Fibroblast of lung (primary cell): ENCODE results near the gene SLC39A6. TPM values are rescaled to one million over a fixed set of nuclear protein-coding genes. Genes with fewer than 3 reads are reported as not detected.

Experiments
- DNase-seq, 2 donors: peaks; one replicate each; pipeline versions ENCODE4 v3.0.0 to v3.0.0-alpha.2; 2010; ENCODE audit warnings: low read depth in 2 of 2
- H2AFZ ChIP-seq: 2 replicates; pipeline ENCODE4 v1.5.1; 2012; ENCODE audit warnings: low read length, control low read depth, inconsistent platforms
- H3K27ac ChIP-seq: 2 replicates; pipeline ENCODE4 v1.5.1; 2011; ENCODE audit warnings: low read length, control low read depth; ENCODE audit not compliant: insufficient read depth
- H3K27me3 ChIP-seq: 2 replicates; pipeline ENCODE4 v1.5.1; 2011; ENCODE audit warnings: mild to moderate bottlenecking, low read length; ENCODE audit not compliant: control insufficient read depth, insufficient read depth
- H3K36me3 ChIP-seq: 2 replicates; pipeline ENCODE4 v1.5.1; 2011; ENCODE audit warnings: low read length; ENCODE audit not compliant: control insufficient read depth, insufficient read depth
- H3K4me1 ChIP-seq: 2 replicates; pipeline ENCODE4 v1.5.1; 2011; ENCODE audit warnings: low read length; ENCODE audit not compliant: control insufficient read depth, insufficient read depth; ENCODE audit errors: extremely low read depth
- H3K4me2 ChIP-seq: 2 replicates; pipeline ENCODE4 v1.5.1; 2011; ENCODE audit warnings: low read length, control low read depth; ENCODE audit not compliant: insufficient read depth; ENCODE audit errors: extremely low read depth
- H3K4me3 ChIP-seq, 4 experiments: fragments of 200-600 bp in 1 of 4; sonication (generic) in 1 of 4; replicated peaks in 1 of 4; 2 replicates each; pipeline ENCODE4 v1.5.1; 2011 to 2016; ENCODE audit warnings: low read length in 4 of 4, low read depth in 3 of 4, mild to moderate bottlenecking in 3 of 4, control low read depth in 2 of 4, inconsistent platforms in 1 of 4, mixed read lengths in 1 of 4; ENCODE audit not compliant: insufficient read depth in 1 of 4; ENCODE audit errors: control extremely low read depth in 1 of 4
- H3K79me2 ChIP-seq: 2 replicates; pipeline ENCODE4 v1.5.1; 2012; ENCODE audit warnings: mild to moderate bottlenecking, low read length, inconsistent platforms; ENCODE audit not compliant: control insufficient read depth, insufficient read depth
- H3K9ac ChIP-seq: 2 replicates; pipeline ENCODE4 v1.5.1; 2011; ENCODE audit warnings: mild to moderate bottlenecking, low read length, control low read depth; ENCODE audit not compliant: insufficient read depth
- H3K9me3 ChIP-seq: 2 replicates; pipeline ENCODE4 v1.5.1; 2012; ENCODE audit warnings: low read depth, low read length; ENCODE audit not compliant: control insufficient read depth, insufficient read depth
- H4K20me1 ChIP-seq: 2 replicates; pipeline ENCODE4 v1.5.1; 2011; ENCODE audit warnings: low read length; ENCODE audit not compliant: control insufficient read depth, insufficient read depth; ENCODE audit errors: extremely low read depth
- EZH2 ChIP-seq: IDR thresholded peaks from 2 replicates; pipeline ENCODE4 v1.5.1; 2012; ENCODE audit warnings: low read length, control low read depth, mild to moderate bottlenecking; ENCODE audit errors: missing control alignments
- polyA plus RNA-seq, 2 donors: library from polyadenylated mRNA; depleted of rRNA in 1 of 2; stranded (reverse) in 1 of 2; unstranded in 1 of 2; fragments of >200 nt; gene quantifications; 2 replicates each; pipeline ENCODE4 v1.2.1, GENCODE V29; 2011 to 2012; ENCODE audit warnings: missing spikeins in 1 of 2
- total RNA-seq: library from RNA; depleted of rRNA; stranded (reverse); fragments of >200 nt; gene quantifications from 2 replicates; pipeline ENCODE4 v1.2.1, GENCODE V29; 2014
- TF ChIP-seq, protein P1 (sequence below), 2 donors: IDR thresholded peaks in 1 of 2; conservative IDR thresholded peaks in 1 of 2; 1 replicate in 1 of 2; 2 replicates in 1 of 2; pipeline ENCODE4 v1.5.1; 2011 to 2012; ENCODE audit warnings: low read length in 2 of 2, control low read depth in 1 of 2, inconsistent platforms in 1 of 2, low read depth in 1 of 2, mild to moderate bottlenecking in 1 of 2

Gene SLC39A6
- total and polyA plus RNA-seq, 2 donors (not counting 1 experiment from before 2014, with no cell fraction given), result 118 to 164 TPM

DNA sequence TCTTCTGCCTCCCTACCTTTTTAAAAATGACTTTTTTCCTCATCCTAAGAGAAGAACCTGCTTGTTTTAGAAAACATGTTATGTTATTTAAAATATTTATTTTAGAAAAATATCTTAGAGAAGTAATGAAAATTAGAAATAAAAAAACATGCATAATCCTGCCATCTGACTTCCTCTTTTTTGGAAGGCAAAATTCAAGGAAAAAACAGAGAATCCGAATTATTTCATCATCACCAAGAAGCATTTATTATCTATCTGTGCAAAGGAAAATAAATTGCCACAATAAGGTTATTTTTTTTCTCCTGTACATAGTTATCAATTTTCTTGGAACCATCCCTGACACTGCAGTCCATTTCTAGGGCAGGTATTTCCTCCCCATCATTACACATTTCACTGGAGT, 14.4 kb downstream of the SLC39A6 start:
- H3K27ac ChIP-seq, result no peak overlapping the region
- TF ChIP-seq EZH2, result no peak
- TF ChIP-seq, protein P1, sequence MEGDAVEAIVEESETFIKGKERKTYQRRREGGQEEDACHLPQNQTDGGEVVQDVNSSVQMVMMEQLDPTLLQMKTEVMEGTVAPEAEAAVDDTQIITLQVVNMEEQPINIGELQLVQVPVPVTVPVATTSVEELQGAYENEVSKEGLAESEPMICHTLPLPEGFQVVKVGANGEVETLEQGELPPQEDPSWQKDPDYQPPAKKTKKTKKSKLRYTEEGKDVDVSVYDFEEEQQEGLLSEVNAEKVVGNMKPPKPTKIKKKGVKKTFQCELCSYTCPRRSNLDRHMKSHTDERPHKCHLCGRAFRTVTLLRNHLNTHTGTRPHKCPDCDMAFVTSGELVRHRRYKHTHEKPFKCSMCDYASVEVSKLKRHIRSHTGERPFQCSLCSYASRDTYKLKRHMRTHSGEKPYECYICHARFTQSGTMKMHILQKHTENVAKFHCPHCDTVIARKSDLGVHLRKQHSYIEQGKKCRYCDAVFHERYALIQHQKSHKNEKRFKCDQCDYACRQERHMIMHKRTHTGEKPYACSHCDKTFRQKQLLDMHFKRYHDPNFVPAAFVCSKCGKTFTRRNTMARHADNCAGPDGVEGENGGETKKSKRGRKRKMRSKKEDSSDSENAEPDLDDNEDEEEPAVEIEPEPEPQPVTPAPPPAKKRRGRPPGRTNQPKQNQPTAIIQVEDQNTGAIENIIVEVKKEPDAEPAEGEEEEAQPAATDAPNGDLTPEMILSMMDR (conservative IDR thresholded peaks at IDR 0.05 in 1 of 2, IDR thresholded peaks at IDR 0.05 in 1 of 2; ENCODE audit: low read depth in 1 of 2, low read length in 2 of 2), result no peak
- no peak overlapping the region for H3K9ac ChIP-seq
- no peaks in the 10 kb centered on the region for H3K79me2 ChIP-seq
- no peak overlapping the region for H3K4me2 ChIP-seq
- H3K4me3 ChIP-seq, result no peak overlapping the region
- H3K27me3 ChIP-seq, result no peaks in the 10 kb centered on the region
- H3K9me3 ChIP-seq, result no peaks in the 10 kb centered on the region
- H3K4me1 ChIP-seq, result no peaks in the 10 kb centered on the region
- H4K20me1 ChIP-seq, result no peaks in the 10 kb centered on the region
- DNase-seq, result no peak
- H3K36me3 ChIP-seq, result peaks cover 10% of the 10 kb centered on the region
- H2AFZ ChIP-seq, result no peak overlapping the region

DNA sequence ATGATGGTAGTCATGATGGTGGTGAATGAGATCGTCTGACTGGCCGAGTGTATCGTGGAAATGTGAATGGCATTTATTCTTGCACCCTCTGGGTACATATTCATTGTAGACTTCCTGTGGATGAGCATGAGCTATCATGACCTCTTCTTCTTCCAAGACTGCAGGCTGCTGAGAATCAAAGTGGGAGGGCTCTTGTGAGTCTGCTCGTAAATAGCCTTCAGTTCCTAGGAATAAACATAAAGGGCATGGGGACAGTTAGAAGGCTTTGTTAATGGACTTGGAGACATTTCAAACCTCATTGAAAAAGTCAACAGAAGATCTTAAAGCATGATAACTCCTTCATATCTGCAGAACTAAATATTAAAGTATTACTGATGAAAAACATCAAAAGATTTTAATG, 14.9 kb downstream of the SLC39A6 start:
- Histone ChIP-seq H3K27ac (no peak overlapping the region), H4K20me1 (no peaks in the 10 kb centered on the region), H3K4me1 (no peaks in the 10 kb centered on the region), H3K9me3 (no peaks in the 10 kb centered on the region), H3K27me3 (no peaks in the 10 kb centered on the region), H2AFZ (no peak overlapping the region), H3K4me2 (no peak overlapping the region), H3K4me3 (no peak overlapping the region), H3K9ac (no peak overlapping the region), H3K79me2 (no peaks in the 10 kb centered on the region), H3K36me3 (peaks cover 10% of the 10 kb centered on the region)
- TF ChIP-seq, protein P1 (conservative IDR thresholded peaks at IDR 0.05 in 1 of 2, IDR thresholded peaks at IDR 0.05 in 1 of 2; ENCODE audit: low read depth in 1 of 2, low read length in 2 of 2), result no peak
- TF ChIP-seq EZH2, result no peak
- DNase-seq, result no peak

DNA sequence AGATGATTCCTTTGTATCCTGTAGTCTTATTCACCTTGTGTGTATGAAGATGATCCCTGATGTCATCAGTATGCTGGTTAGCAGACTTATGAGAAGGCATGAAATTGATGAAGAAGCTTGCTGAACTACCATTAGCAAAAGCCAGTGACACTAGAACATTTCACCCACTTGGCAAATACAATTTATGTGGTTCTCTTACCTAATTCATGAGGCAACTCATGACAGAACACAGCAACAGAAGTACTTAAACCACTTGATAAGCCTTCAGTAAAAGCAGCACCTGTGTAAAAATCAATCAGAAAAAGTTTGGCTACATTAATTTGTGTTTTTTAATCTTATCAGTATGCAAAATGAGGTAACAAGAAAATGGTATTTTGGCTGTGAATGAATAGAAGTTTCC, 16.8 kb downstream of the SLC39A6 start:
- no peak overlapping the region for H3K9ac ChIP-seq
- no peak for DNase-seq
- H3K27me3 ChIP-seq, result no peaks in the 10 kb centered on the region
- no peaks in the 10 kb centered on the region for H4K20me1 ChIP-seq
- no peak overlapping the region for H3K27ac ChIP-seq
- H3K4me2 ChIP-seq, result no peak overlapping the region
- no peaks in the 10 kb centered on the region for H3K79me2 ChIP-seq
- TF ChIP-seq, protein P1 (conservative IDR thresholded peaks at IDR 0.05 in 1 of 2, IDR thresholded peaks at IDR 0.05 in 1 of 2; ENCODE audit: low read depth in 1 of 2, low read length in 2 of 2), result no peak
- no peak for TF ChIP-seq EZH2
- H2AFZ ChIP-seq, result no peak overlapping the region
- no peak overlapping the region for H3K4me3 ChIP-seq
- no peaks in the 10 kb centered on the region for H3K4me1 ChIP-seq
- no peaks in the 10 kb centered on the region for H3K9me3 ChIP-seq
- H3K36me3 ChIP-seq, result peaks cover 10% of the 10 kb centered on the region
